HL-60 (cell line): ENCODE measurements around the gene TTC16.

Experiments
- CTCF ChIP-seq: IDR thresholded peaks from one replicate; pipeline ENCODE4 v1.5.1; 2011; ENCODE audit warnings: low read length, control low read depth, inconsistent platforms; ENCODE audit not compliant: insufficient read depth
- POLR2AphosphoS5 ChIP-seq: IDR thresholded peaks from 2 replicates; pipeline ENCODE4 v1.6.1; 2012; ENCODE audit warnings: low read depth
- REST ChIP-seq: IDR thresholded peaks from 2 replicates; pipeline ENCODE4 v1.6.1; 2012; ENCODE audit warnings: low read depth; ENCODE audit not compliant: insufficient replicate concordance
- SPI1 ChIP-seq: IDR thresholded peaks from 2 replicates; pipeline ENCODE4 v1.6.1; 2012; ENCODE audit warnings: low read depth, mild to moderate bottlenecking, borderline replicate concordance

GRCh38 chr9:127722055-127722745 lies 6.3 kb downstream of the TTC16 start:
- TF ChIP-seq CTCF (no peak), POLR2AphosphoS5 (no peak), REST (no peak), SPI1 (no peak)
